GM21576 (cell line): Measurements from ENCODE around the gene ATP9A.

Experiments used
- ATAC-seq: cut with Tn5 transposase; IDR thresholded peaks from one replicate; pipeline ENCODE4 v1.9.1; 2021; ENCODE audit warnings: mild to moderate bottlenecking, moderate library complexity; ENCODE audit not compliant: unreplicated experiment

ATP9A gene

DNA sequence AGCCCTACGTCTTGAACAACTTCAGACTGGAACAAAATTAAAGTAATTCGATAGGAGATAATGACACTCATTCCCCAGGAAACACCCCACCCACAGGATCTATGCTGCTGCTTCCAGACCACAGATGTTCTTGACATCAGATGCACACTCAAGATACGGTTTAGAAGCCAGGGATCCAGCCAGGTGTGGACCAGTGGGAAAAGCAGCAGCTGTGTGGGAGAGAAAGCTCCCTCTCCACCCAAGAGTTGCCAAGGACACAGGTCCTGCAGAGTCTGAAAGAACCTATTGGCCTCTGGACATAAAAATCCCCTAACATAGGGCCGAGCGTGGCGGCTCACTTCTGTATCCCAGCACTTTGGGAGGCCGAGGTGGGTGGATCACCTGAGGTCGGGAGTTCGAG, 133.9 kb downstream of the ATP9A start:
- no peak for ATAC-seq

DNA sequence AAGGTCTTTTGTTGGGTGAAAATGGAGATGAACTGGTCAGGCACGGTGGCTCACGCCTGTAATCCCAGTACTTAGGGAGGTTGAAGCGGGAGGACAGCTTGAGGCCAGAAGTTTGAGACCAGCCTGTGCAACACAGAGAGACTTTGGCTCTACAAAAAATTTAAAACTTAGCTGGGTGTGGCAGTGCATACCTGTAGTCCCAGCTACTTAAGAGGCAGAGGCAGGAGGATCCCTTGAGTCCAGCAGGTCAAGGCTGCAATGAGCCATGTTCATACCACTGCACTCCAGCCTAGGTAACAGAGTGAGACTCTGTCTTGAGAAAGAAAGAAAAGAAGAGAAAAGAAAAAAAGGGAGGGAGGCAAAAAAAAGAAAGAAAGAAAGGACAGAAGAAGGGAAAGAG, 134.8 kb downstream of the ATP9A start:
- ATAC-seq, result no peak

DNA sequence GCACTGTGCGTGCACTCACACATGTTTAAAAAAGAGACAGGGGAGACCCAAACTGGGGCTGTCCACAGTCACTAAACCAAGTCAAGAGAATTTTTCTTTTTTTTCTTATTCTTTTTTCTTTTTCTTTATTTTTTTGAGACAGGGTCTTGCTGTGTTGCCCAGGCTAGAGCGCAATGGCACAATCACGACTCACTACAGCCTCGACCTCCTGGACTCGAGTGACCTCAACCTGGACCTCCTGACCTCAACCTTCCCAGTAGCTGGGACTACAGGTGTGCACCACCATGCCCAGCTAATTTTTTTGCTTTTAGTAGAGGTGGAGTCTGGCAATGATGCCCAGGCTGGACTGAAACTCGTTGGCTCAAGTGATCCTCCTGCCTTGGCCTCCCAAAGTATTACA, 136.2 kb downstream of the ATP9A start:
- ATAC-seq, result no peak

- ATAC-seq, result no peak
These were observed 136.9 kb downstream of the ATP9A start for GRCh38 chr20:51631011-51631950.

GRCh38 chr20:51629399-51630058, 138.7 kb downstream of the ATP9A start:
- ATAC-seq, result no peak

DNA sequence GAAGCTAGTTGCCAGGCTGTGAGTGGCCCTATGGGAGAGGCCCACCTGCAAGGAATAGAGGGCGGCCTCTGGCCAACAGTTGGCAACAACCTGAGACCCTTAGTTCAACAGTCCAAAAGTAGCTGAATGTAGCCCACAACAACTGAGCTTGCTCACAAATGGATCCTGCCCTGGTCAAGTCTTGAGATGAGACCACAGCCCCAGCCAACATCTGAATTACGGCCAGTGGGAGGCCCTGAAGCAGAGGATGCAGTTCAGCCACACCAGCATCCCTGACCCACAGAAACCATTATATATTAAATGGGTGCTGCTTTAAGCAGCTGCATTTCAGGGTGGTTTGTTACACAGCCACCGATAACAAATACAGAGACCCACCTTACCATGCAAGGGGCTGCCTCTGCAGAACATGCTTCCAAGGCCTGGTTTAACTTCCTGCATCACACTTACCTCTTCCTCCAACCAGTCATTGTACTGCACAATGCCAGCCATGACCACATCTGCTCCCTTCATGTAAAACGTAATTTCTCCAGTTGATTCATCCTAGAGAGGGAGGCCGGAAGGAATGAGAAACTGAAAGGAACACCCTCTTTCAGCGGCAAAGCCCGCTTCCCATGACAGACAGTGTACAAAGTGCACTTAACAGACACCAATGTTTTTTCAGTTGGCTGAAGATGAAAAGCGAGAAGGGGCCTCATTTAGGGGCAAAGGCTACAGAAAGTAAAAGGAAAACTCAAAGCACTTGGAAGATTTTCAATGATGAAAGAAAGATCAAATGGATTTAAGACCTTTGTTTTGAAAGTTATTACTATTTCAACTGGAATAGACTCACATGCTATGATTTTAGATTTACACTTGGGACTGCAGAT, 139.4 kb downstream of the ATP9A start:
- ATAC-seq, result no peak

DNA sequence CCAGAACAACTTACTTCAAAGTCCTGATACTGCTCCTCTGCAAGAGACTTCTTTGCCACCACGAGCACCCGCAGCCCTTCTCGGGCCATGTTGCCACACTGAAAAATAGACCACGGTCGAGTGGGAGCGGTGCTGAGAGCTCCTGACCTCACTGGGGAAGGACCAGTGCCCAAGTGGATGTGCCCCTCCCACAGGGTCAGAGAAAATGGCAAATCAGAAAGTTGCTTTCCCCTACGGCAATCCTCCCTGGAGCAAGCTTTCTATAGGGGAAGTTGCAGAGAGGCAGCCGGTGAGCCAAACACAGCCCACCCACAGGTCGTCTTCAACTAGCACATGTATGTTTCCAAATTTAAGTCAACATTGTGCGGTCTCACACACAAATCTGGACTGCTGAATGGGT, 140.6 kb downstream of the ATP9A start:
- no peak for ATAC-seq

- ATAC-seq, result no peak
These were observed 143.1 kb downstream of the ATP9A start for GRCh38 chr20:51625105-51625504.

- ATAC-seq, result no peak
These were observed 143.9 kb downstream of the ATP9A start for GRCh38 chr20:51624157-51624731.

GRCh38 chr20:51623255-51623654, 144.9 kb downstream of the ATP9A start:
- ATAC-seq, result no peak

DNA sequence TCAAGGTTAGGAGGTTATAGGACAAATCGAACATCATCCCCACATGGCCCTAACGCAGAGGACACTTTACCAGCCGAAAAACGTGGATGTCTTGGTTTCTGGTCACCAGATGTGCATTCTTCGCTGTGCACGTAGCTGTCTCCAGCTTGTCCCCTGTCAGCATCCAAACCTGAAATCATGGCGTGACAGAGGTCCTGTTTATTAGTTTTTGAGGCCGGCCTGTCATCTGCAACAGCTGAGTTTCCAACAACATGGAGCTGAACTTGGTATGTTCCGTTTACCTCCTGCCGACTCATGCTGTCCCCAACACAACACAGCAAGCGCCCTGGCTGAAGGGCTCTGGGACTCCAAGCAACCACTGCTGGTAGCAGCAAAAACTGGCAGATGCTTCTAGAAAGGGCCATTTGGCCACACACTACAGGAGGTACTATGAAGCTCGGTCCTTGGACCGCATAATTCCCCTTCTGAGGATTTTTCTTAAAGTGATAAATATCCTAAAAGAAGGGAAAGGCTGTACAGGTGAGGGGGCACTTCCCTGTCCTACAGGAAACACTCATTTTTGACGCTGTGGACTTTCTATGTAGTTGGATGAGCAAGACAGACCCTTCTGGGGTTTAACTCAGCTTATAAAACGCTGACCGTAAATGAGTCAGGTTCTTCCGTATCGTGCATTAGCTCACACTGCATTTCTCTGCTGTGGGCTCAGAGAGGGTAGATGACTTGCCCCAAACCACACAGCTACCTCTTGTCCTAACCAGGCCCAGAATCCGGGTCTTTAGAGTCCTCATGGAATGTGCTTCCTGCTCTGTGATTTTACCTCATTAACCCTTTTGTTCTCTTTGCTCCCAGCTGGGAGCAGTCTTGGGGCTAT, 146.0 kb downstream of the ATP9A start:
- ATAC-seq, result no peak

DNA sequence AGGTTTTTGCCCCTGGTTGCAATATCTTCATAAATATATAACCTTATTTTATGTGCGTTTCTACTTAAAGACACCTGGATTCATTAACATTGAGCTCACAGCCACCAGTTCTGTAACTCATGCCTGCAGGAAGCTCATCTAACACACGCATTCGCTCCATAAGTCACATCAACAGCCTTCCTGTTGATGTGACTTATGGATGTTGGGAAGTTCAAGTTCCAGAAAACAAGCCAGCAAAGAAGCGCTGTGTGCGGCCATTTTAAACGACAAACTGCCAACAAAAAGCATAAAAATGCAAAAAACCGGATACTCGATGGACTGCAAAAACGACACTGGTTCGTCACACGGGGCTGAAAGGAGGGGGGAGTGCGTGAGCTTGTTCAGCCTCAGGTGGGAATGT, 147.8 kb downstream of the ATP9A start:
- ATAC-seq, result no peak

GRCh38 chr20:51616060-51616459, 152.1 kb downstream of the ATP9A start:
- ATAC-seq, result no peak

- no peak for ATAC-seq
These were observed 153.5 kb downstream of the ATP9A start for GRCh38 chr20:51614687-51615086.

DNA sequence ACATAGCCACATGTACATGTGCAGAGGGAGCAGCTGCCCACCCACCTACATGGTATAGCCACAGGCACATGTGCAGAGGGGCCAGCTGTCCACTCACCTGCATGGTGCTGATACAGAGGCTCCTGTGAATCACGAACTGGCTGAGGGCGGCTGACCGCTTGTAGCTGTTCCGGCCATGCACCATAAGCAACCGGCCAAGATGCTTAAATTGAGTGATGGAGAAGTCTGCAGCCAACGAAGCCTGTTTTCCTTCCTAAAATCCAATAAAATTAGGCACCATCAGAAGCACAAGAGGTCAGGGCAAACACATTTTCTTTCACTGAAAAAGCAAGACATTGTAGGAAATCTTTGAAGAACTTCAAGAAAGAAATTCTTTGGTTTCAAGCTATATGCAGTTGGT, 154.6 kb downstream of the ATP9A start:
- ATAC-seq, result no peak

- no peak for ATAC-seq
These were observed 155.3 kb downstream of the ATP9A start for GRCh38 chr20:51612896-51613295.

DNA sequence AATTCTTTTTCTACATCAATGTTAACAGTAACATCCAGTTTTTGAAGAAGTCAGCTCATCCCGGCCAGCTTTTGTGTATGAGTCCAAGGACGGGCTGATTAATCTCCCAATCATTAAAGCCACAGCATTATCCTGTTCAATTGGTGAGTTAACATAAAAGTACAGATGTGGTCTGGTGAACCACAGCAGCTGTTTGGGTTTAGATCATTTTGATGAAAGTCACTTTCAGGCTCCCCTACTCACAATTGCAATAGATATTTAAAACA, 156.6 kb downstream of the ATP9A start:
- no peak for ATAC-seq

GRCh38 chr20:51610761-51611624, 157.2 kb downstream of the ATP9A start:
- ATAC-seq, result no peak

DNA sequence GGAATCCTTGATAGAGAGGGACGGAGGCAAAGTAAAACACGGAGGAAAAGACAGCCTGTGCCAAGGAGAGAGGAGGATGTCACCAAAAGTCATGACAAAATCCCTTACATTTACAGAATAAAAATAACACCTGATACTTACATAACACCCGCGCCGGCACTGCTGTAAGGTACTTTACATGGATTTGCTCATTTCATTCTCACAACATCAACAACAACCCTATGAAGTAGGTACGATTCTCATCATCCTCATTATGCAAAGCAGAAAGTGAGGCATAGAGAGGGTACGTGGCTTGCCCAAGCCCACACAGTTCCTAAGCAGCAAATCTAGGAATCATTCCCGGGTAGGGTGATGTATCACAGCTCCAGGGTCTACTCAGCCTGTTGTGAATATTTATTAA, 158.1 kb downstream of the ATP9A start:
- ATAC-seq, result no peak
